HEK293 (cell line): Measurements from ENCODE around the gene SLC35F3.
A peak's percentile ranks its signal among the peaks of the same experiment; 100 is the strongest.

Source experiments
- CTCF ChIP-seq: fragments of 450-650 bp; formaldehyde crosslinking; IDR thresholded peaks from 2 replicates; pipeline ENCODE4 v1.5.1; 2016; ENCODE audit warnings: missing biosample characterization, missing genetic modification characterization
- HIC1 ChIP-seq: fragments of 450-650 bp; formaldehyde crosslinking; IDR thresholded peaks from 2 replicates; pipeline ENCODE4 v1.5.1; 2016; ENCODE audit warnings: missing biosample characterization, missing genetic modification characterization
- PBX3 ChIP-seq: sonication (generic); formaldehyde crosslinking; IDR thresholded peaks from 2 replicates; pipeline ENCODE4 v1.8.1; 2022; ENCODE audit warnings: mild to moderate bottlenecking, moderate library complexity, missing genetic modification reagents
- RBAK ChIP-seq: fragments of 450-650 bp; formaldehyde crosslinking; IDR thresholded peaks from 2 replicates; pipeline ENCODE4 v1.5.1; 2016; ENCODE audit warnings: missing biosample characterization, missing genetic modification characterization
- REST ChIP-seq: fragments of 450-650 bp; formaldehyde crosslinking; IDR thresholded peaks from 2 replicates; pipeline ENCODE4 v1.5.1; 2016; ENCODE audit warnings: missing biosample characterization, missing genetic modification characterization
- ZBTB10 ChIP-seq: fragments of 450-650 bp; formaldehyde crosslinking; IDR thresholded peaks from 2 replicates; pipeline ENCODE4 v1.5.1; 2016; ENCODE audit warnings: missing biosample characterization, missing genetic modification characterization
- ZBTB17 ChIP-seq: fragments of 450-650 bp; formaldehyde crosslinking; IDR thresholded peaks from 2 replicates; pipeline ENCODE4 v1.5.1; 2016; ENCODE audit warnings: missing biosample characterization, missing genetic modification characterization
- ZFP37 ChIP-seq: fragments of 450-650 bp; formaldehyde crosslinking; IDR thresholded peaks from 2 replicates; pipeline ENCODE4 v1.5.1; 2016; ENCODE audit warnings: missing biosample characterization, missing genetic modification characterization
- ZNF121 ChIP-seq: fragments of 450-650 bp; formaldehyde crosslinking; IDR thresholded peaks from 2 replicates; pipeline ENCODE4 v1.5.1; 2016; ENCODE audit warnings: missing biosample characterization, missing genetic modification characterization
- ZNF24 ChIP-seq: fragments of 450-650 bp; formaldehyde crosslinking; IDR thresholded peaks from 2 replicates; pipeline ENCODE4 v1.5.1; 2016; ENCODE audit warnings: missing biosample characterization, missing genetic modification characterization
- ZNF274 ChIP-seq, 2 experiments: fragments of 200-500 bp in 1 of 2; fragments of 450-650 bp in 1 of 2; sonication (Bioruptor generic) in 1 of 2; formaldehyde crosslinking in 1 of 2; IDR thresholded peaks; 2 replicates each; pipeline versions ENCODE4 v1.5.1 to v1.6.1; 2014 to 2016; ENCODE audit warnings: borderline replicate concordance in 1 of 2, inconsistent platforms in 1 of 2, low read length in 1 of 2, missing biosample characterization in 1 of 2, missing genetic modification characterization in 1 of 2
- ZNF302 ChIP-seq: fragments of 450-650 bp; formaldehyde crosslinking; IDR thresholded peaks from 2 replicates; pipeline ENCODE4 v1.5.1; 2016; ENCODE audit warnings: missing biosample characterization, missing genetic modification characterization, low read depth
- ZNF610 ChIP-seq: fragments of 450-650 bp; formaldehyde crosslinking; IDR thresholded peaks from 2 replicates; pipeline ENCODE4 v1.5.1; 2016; ENCODE audit warnings: missing biosample characterization, missing genetic modification characterization, borderline replicate concordance
- ZXDB ChIP-seq: fragments of 450-650 bp; formaldehyde crosslinking; IDR thresholded peaks from 2 replicates; pipeline ENCODE4 v1.5.1; 2016; ENCODE audit warnings: missing biosample characterization, missing genetic modification characterization

GRCh38 chr1:234173968-234174367 is 269.5 kb downstream of the SLC35F3 start:
- TF ChIP-seq ZNF274 (IDR thresholded peaks at IDR 0.05; ENCODE audit: low read length) (no peak), ZNF274 (tag by site-specific recombination; IDR thresholded peaks at IDR 0.05; ENCODE audit: borderline replicate concordance) (no peak), ZBTB17 (tag by site-specific recombination) (no peak), CTCF (tag by site-specific recombination) (no peak), ZNF610 (tag by site-specific recombination) (no peak), HIC1 (tag by site-specific recombination) (no peak), ZNF24 (tag by site-specific recombination) (no peak), ZNF121 (tag by site-specific recombination) (no peak), ZNF302 (tag by site-specific recombination) (no peak), RBAK (tag by site-specific recombination) (no peak), ZFP37 (tag by site-specific recombination) (no peak), PBX3 (CRISPR knock-in tag) (no peak), REST (tag by site-specific recombination) (peak; percentile 59), ZXDB (no peak), ZBTB10 (tag by site-specific recombination) (no peak)
